Measurements from ENCODE around the gene ALPK3.

ALPK3 gene

GRCh38 chr15:84922530-84922929 is 105.4 kb downstream of the ALPK3 start:
- no peak for DNase-seq (ENCODE audit: low read depth in 2 of 2)

Data from stimulated activated CD4-positive, alpha-beta T cell treated with anti-CD3 and anti-CD28 coated beads, Interleukin-4, amount 100 ng/mL, for 48 hours (primary cell).